Loucy (cell line): Measurements from ENCODE around the gene DENND2A.

Experiments used
- EZH2phosphoT487 ChIP-seq: fragments of 200-600 bp; IDR thresholded peaks from 2 replicates; pipeline ENCODE4 v1.6.1; 2018; ENCODE audit warnings: antibody characterized with exemption, mild to moderate bottlenecking, moderate library complexity, borderline replicate concordance
- TF ChIP-seq, protein P1 (sequence below): fragments of 200-600 bp; sonication (generic); conservative IDR thresholded peaks from 2 replicates; pipeline ENCODE4 v1.5.1; 2014; ENCODE audit warnings: mild to moderate bottlenecking, antibody characterized with exemption, low read length

DNA sequence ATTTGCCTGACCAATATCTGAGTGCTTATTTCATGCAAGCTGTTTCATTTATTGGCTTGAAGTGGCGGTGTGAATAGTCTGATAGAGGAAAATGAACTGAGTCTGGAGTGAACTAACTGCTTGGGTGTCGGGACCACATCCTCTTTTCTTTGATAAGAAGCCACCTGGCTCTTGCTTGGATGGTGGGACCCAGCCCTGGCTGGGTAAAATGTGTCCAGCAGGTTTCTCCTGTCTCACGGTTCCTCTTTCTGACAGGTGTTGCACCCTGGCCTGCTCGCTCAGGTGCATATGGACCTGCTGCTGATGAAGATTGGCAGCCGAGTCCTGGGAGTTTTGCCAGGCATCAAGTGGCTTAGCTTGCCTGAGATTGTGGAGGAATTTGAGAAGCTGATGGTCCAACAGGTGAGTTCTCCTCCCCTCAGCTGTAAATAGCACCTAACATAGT is 33.8 kb upstream of the DENND2A start:
- TF ChIP-seq, protein P1, sequence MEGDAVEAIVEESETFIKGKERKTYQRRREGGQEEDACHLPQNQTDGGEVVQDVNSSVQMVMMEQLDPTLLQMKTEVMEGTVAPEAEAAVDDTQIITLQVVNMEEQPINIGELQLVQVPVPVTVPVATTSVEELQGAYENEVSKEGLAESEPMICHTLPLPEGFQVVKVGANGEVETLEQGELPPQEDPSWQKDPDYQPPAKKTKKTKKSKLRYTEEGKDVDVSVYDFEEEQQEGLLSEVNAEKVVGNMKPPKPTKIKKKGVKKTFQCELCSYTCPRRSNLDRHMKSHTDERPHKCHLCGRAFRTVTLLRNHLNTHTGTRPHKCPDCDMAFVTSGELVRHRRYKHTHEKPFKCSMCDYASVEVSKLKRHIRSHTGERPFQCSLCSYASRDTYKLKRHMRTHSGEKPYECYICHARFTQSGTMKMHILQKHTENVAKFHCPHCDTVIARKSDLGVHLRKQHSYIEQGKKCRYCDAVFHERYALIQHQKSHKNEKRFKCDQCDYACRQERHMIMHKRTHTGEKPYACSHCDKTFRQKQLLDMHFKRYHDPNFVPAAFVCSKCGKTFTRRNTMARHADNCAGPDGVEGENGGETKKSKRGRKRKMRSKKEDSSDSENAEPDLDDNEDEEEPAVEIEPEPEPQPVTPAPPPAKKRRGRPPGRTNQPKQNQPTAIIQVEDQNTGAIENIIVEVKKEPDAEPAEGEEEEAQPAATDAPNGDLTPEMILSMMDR, result no peak
- TF ChIP-seq EZH2phosphoT487, result no peak
